Transverse colon (tissue), 4 donors: ENCODE data around the gene FGR.

Experiments
- CTCF ChIP-seq, 5 experiments: fragments of 200-600 bp in 3 of 5; fragments of 450-650 bp in 2 of 5; sonication (generic) in 3 of 5; IDR thresholded peaks; 1 replicate in 2 of 5; 2 replicates in 3 of 5; pipeline ENCODE4 v1.5.1; 2016 to 2017; ENCODE audit warnings: antibody characterized with exemption in 5 of 5, inconsistent platforms in 3 of 5, mild to moderate bottlenecking in 2 of 5, moderate library complexity in 1 of 5
- POLR2AphosphoS5 ChIP-seq, 3 donors: sonication (generic); formaldehyde crosslinking; IDR thresholded peaks; one replicate each; pipeline ENCODE4 v1.6.1; 2016; ENCODE audit warnings: antibody characterized with exemption in 3 of 3

- TF ChIP-seq CTCF (IDR thresholded peaks at IDR 0.05) (no peak), POLR2AphosphoS5 (IDR thresholded peaks at IDR 0.05) (no peak)
Observed at GRCh38 chr1:27624467-27625178, 10.4 kb downstream of the FGR start.
